GM12891 (cell line): Measurements from ENCODE around the gene CFAP74.

ENCODE experiments used
- DNase-seq: peaks from one replicate; pipeline ENCODE4 v3.0.0; 2011; ENCODE audit warnings: low spot score; ENCODE audit not compliant: insufficient read length
- FAIRE-seq: peaks from 2 replicates; lab custom pipeline; 2011; peaks lifted over from hg19 to GRCh38; lab: Jason Lieb, UNC
- PAX5 ChIP-seq: IDR thresholded peaks from 2 replicates; pipeline ENCODE4 v1.6.1; 2011; ENCODE audit warnings: low read length, moderate library complexity, mild to moderate bottlenecking; ENCODE audit not compliant: insufficient read depth, severe bottlenecking
- POLR2A ChIP-seq: IDR thresholded peaks from 2 replicates; pipeline ENCODE4 v1.6.1; 2011; ENCODE audit warnings: low read depth, low read length, control low read depth
- POLR2AphosphoS5 ChIP-seq: IDR thresholded peaks from 2 replicates; pipeline ENCODE4 v1.6.1; 2011; ENCODE audit warnings: low read depth, low read length, control low read depth
- POU2F2 ChIP-seq: IDR thresholded peaks from 2 replicates; pipeline ENCODE4 v1.6.1; 2011; ENCODE audit warnings: low read depth, mild to moderate bottlenecking, control low read depth, low read length, moderate library complexity
- SPI1 ChIP-seq: IDR thresholded peaks from 2 replicates; pipeline ENCODE4 v1.6.1; 2011; ENCODE audit warnings: low read depth, low read length, control low read depth
- TAF1 ChIP-seq: IDR thresholded peaks from 2 replicates; pipeline ENCODE4 v1.6.1; 2011; ENCODE audit warnings: low read depth, low read length, control low read depth

The CFAP74 gene

DNA sequence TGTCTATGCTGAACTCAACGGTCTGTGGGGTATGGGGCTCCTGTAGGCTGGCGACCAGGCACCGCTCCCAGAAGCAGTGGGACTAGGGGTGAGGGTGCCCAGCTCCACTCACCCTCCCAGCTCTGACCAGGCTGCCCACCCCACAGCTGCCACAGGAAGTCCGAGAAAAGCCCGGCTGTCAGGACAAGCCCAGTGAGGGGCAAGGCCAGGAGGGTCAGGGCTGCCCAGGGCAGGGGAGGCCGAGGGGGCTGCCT lies 81.0 kb downstream of the CFAP74 start:
- FAIRE-seq, result no peak
- no peak for TF ChIP-seq TAF1
- TF ChIP-seq POLR2A, result no peak
- no peak for TF ChIP-seq POU2F2
- TF ChIP-seq SPI1, result no peak
- no peak for TF ChIP-seq POLR2AphosphoS5
- TF ChIP-seq PAX5, result no peak
- DNase-seq, result no peak

- no peak for FAIRE-seq
- no peak for DNase-seq
These were observed 81.5 kb downstream of the CFAP74 start for GRCh38 chr1:1921901-1922701.

DNA sequence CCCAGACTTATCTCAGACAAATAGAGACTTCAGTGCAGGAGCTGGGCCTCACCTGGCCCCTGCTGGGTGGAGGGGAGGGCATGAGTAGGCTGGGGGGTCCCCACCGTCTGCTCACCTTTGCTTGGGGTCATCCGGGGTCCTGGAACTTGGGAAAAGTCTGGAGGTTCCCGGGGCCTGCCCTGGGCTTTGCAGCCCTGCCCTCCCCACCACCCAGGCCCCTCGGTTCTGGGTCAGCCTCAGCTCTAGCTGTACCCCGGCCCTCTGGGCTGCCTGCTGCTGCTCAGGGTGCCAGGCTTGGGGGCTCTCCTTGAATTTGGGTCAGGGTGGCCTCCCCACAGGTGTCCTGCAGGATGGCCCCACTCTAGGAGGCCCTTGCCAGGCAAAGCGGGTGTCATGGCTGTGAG lies 82.1 kb downstream of the CFAP74 start:
- FAIRE-seq (no peak), DNase-seq (no peak)
- TF ChIP-seq POLR2A, result no peak
- TF ChIP-seq TAF1, result no peak
- no peak for TF ChIP-seq PAX5
- TF ChIP-seq POLR2AphosphoS5, result no peak
- no peak for TF ChIP-seq SPI1
- TF ChIP-seq POU2F2, result no peak

More at GRCh38 chr1:1921901-1922701, 81.5 kb downstream of the CFAP74 start:
- TF ChIP-seq SPI1 (no peak), PAX5 (no peak), POLR2AphosphoS5 (no peak), POU2F2 (no peak), TAF1 (no peak), POLR2A (no peak)

DNA sequence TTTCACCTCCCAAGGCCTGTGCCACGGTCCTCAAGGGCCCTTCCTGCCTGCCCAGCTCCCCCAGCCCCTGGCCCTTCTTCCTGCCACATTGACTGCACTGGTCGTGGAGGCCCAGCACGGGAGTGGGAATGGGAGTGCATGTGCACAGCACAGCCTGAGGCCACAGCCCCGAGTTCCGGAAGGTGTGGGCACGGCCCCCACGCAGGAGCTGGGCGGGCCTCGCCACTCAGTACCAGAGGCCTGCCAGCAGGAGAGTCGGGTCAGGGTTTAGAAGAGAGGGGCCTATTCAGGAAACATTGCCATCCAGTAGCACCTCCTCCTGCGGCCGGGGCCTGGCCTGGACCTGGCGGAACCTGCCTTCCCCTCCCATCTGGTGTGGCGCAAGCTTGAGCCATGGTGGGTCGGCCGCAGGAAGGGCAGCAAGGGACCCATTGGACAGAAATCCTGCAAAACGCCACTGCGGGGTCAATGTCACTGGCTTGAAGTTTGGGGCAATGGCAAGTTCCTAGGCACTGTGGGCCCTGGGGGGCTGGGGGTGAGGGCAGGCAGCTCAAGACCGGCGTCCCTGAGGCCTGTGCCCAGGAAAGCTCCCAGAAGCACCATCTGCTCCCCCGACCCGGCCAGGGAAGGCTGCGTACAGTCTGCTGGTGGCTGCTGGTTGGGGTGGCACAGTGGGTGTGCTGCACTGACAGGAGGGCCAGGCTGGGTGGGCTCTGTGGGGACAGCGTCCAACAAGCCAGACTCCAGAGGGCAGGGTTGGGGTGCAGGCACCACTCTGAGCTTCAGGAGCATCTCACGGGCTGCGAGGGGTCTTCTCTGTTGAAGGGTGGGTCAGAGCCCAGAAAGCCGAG lies 82.8 kb downstream of the CFAP74 start:
- DNase-seq, result no peak
- TF ChIP-seq POLR2AphosphoS5, result no peak
- FAIRE-seq, result no peak

DNA sequence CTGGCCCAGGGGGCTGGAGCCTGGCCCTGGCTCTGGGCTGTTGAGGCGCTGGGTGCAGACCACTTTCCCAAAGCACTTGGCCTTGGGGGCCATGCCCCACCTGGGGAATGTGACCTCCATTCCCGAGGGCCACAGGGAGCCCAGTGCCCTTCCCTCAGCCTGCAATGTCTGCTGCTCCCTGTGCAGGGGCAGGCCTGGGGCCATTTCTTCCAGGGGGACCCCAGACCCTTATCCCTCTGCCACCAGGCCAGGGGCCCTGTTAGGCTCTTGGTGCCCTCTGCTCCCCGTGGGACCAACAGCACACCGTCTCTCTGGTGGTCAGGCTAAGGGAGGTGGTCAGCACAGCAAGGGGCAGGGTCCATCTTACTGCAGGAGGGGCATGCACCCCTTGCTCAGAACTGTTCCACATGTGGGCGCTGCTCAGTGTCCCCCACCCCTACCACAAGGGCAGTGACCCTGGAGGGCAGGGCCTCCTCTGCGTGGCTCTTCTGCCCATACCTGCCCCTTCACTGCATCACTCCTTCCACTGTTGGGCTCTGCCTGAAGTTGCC lies 83.5 kb downstream of the CFAP74 start:
- TF ChIP-seq POLR2AphosphoS5 (no peak), PAX5 (no peak), POLR2A (no peak), TAF1 (no peak), SPI1 (no peak), POU2F2 (no peak)
- no peak for FAIRE-seq
- no peak for DNase-seq

GRCh38 chr1:1919304-1920056 lies 84.1 kb downstream of the CFAP74 start:
- peak; percentile 100 for DNase-seq
- peak; percentile 99 for FAIRE-seq
- no peak for TF ChIP-seq PAX5
- TF ChIP-seq POU2F2, result no peak
- no peak for TF ChIP-seq TAF1
- TF ChIP-seq POLR2AphosphoS5, result no peak
- TF ChIP-seq SPI1, result no peak
- no peak for TF ChIP-seq POLR2A

DNA sequence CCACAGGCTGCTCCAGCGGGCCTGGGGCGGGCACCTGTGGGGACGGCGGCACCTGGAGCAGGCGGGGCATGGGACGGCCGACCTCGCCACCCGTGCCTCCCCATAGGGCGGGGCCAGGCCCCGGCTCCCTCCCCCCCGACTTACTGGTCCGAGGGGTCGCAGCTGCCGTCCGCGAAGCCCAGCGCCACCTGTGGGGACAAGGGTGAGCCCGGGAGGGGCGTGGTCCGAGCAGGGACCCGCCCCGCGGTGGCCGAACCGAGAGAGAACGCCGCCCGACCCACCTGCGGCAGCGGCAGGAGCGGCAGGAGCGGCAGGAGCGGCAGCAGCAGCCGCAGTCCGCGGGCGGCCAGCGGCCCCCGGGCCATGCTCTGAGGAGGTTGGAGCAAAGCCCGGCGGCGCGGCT lies 84.7 kb downstream of the CFAP74 start, which contains the start of gene TMEM52:
Gene TMEM52, minus strand, starts transcription at position 379 of the 403 bp plus-strand sequence. Its CDS starts 14 bp downstream, at position 365.
- no peak for DNase-seq
- TF ChIP-seq PAX5, result no peak
- no peak for TF ChIP-seq SPI1
- no peak for TF ChIP-seq POLR2AphosphoS5
- no peak for TF ChIP-seq POU2F2
- TF ChIP-seq TAF1, result no peak
- no peak for TF ChIP-seq POLR2A
- no peak for FAIRE-seq

GRCh38 chr1:1917995-1918900 lies 85.3 kb downstream of the CFAP74 start:
- TF ChIP-seq POU2F2, result no peak
- TF ChIP-seq POLR2AphosphoS5, result no peak
- TF ChIP-seq PAX5, result no peak
- no peak for TF ChIP-seq POLR2A
- TF ChIP-seq SPI1, result no peak
- TF ChIP-seq TAF1, result no peak
- DNase-seq (no peak), FAIRE-seq (no peak)

- TF ChIP-seq TAF1 (no peak), POLR2AphosphoS5 (no peak), POLR2A (no peak)
- no peak for FAIRE-seq
- DNase-seq, result no peak
These were observed 86.1 kb downstream of the CFAP74 start for GRCh38 chr1:1917304-1917976.
